ENCODE results near the gene FGA.

GRCh38 chr4:154606728-154607723, 16.5 kb upstream of the FGA start:
- TF ChIP-seq SUZ12 (IDR thresholded peaks at IDR 0.05; ENCODE audit: low read length) (no peak), CTCF (IDR thresholded peaks at IDR 0.05; ENCODE audit: control extremely low read depth in 1 of 3, insufficient read depth in 1 of 3, low read depth in 1 of 3, low read length in 3 of 3) (no peak), TAF1 (IDR thresholded peaks at IDR 0.05; ENCODE audit: low read depth, low read length) (no peak), RFX5 (IDR thresholded peaks at IDR 0.05; ENCODE audit: borderline replicate concordance, low read depth, low read length) (no peak), RAD21 (IDR thresholded peaks at IDR 0.05 in 1 of 2, conservative IDR thresholded peaks at IDR 0.05 in 1 of 2; ENCODE audit: low read depth in 2 of 2, low read length in 2 of 2) (no peak), POU5F1 (IDR thresholded peaks at IDR 0.05; ENCODE audit: low read depth, low read length) (no peak), TCF12 (IDR thresholded peaks at IDR 0.05; ENCODE audit: low read depth, low read length) (no peak), SIX5 (IDR thresholded peaks at IDR 0.05; ENCODE audit: low read depth, low read length) (no peak)

All from H1 (cell line).